Measurements from ENCODE around the gene CDC5L. TPM values are rescaled to one million over a fixed set of nuclear protein-coding genes. Genes with fewer than 3 reads are reported as not detected.

CDC5L gene
- total and polyA plus RNA-seq, 2 experiments from 2014 or later: 17.1 to 20.3 TPM

GRCh38 chr6:44352259-44352658, 35.2 kb upstream of the CDC5L start:
- Histone ChIP-seq H3K27ac (no peak overlapping the region), H3K4me3 (no peak overlapping the region), H3K4me1 (ENCODE audit: low read depth) (no peaks in the 10 kb centered on the region), H3K9me3 (ENCODE audit: low read depth) (no peaks in the 10 kb centered on the region), H3K27me3 (no peaks in the 10 kb centered on the region), H3K36me3 (no peaks in the 10 kb centered on the region)
- no peak for TF ChIP-seq CTCF (IDR thresholded peaks at IDR 0.05; ENCODE audit: low read depth, low read length)
- DNase-seq (ENCODE audit: low read depth in 1 of 2, low spot score in 1 of 2): no peak

GRCh38 chr6:44353336-44353735, 34.2 kb upstream of the CDC5L start:
- Histone ChIP-seq H3K27me3 (no peaks in the 10 kb centered on the region), H3K4me1 (ENCODE audit: low read depth) (no peaks in the 10 kb centered on the region), H3K36me3 (no peaks in the 10 kb centered on the region), H3K9me3 (ENCODE audit: low read depth) (no peaks in the 10 kb centered on the region), H3K4me3 (no peak overlapping the region), H3K27ac (no peak overlapping the region)
- no peak for TF ChIP-seq CTCF (IDR thresholded peaks at IDR 0.05; ENCODE audit: low read depth, low read length)
- DNase-seq (ENCODE audit: low read depth in 1 of 2, low spot score in 1 of 2): no peak

- no peaks in the 10 kb centered on the region for H3K36me3 ChIP-seq
- H3K9me3 ChIP-seq (ENCODE audit: low read depth): no peaks in the 10 kb centered on the region
- no peaks in the 10 kb centered on the region for H3K4me1 ChIP-seq (ENCODE audit: low read depth)
- no peak overlapping the region for H3K27ac ChIP-seq
- TF ChIP-seq CTCF (IDR thresholded peaks at IDR 0.05; ENCODE audit: low read depth, low read length): no peak
- no peaks in the 10 kb centered on the region for H3K27me3 ChIP-seq
- no peak for DNase-seq (ENCODE audit: low read depth in 1 of 2, low spot score in 1 of 2)
- no peak overlapping the region for H3K4me3 ChIP-seq
Measured at GRCh38 chr6:44355640-44356039, 31.9 kb upstream of the CDC5L start.

GRCh38 chr6:44356487-44356886, 31.0 kb upstream of the CDC5L start:
- Histone ChIP-seq H3K4me3 (no peak overlapping the region), H3K4me1 (ENCODE audit: low read depth) (no peaks in the 10 kb centered on the region), H3K27me3 (no peaks in the 10 kb centered on the region), H3K36me3 (no peaks in the 10 kb centered on the region), H3K9me3 (ENCODE audit: low read depth) (no peaks in the 10 kb centered on the region), H3K27ac (no peak overlapping the region)
- no peak for TF ChIP-seq CTCF (IDR thresholded peaks at IDR 0.05; ENCODE audit: low read depth, low read length)
- DNase-seq (ENCODE audit: low read depth in 1 of 2, low spot score in 1 of 2): no peak

GRCh38 chr6:44359973-44360372, 27.5 kb upstream of the CDC5L start:
- Histone ChIP-seq H3K4me3 (no peak overlapping the region), H3K27ac (no peak overlapping the region), H3K27me3 (no peaks in the 10 kb centered on the region), H3K9me3 (ENCODE audit: low read depth) (no peaks in the 10 kb centered on the region), H3K4me1 (ENCODE audit: low read depth) (no peaks in the 10 kb centered on the region), H3K36me3 (no peaks in the 10 kb centered on the region)
- no peak for DNase-seq (ENCODE audit: low read depth in 1 of 2, low spot score in 1 of 2)
- no peak for TF ChIP-seq CTCF (IDR thresholded peaks at IDR 0.05; ENCODE audit: low read depth, low read length)

GRCh38 chr6:44361947-44362346, 25.6 kb upstream of the CDC5L start:
- TF ChIP-seq CTCF (IDR thresholded peaks at IDR 0.05; ENCODE audit: low read depth, low read length): no peak
- no peak overlapping the region for H3K27ac ChIP-seq
- no peaks in the 10 kb centered on the region for H3K27me3 ChIP-seq
- no peaks in the 10 kb centered on the region for H3K36me3 ChIP-seq
- H3K4me3 ChIP-seq: no peak overlapping the region
- no peaks in the 10 kb centered on the region for H3K4me1 ChIP-seq (ENCODE audit: low read depth)
- no peak for DNase-seq (ENCODE audit: low read depth in 1 of 2, low spot score in 1 of 2)
- no peaks in the 10 kb centered on the region for H3K9me3 ChIP-seq (ENCODE audit: low read depth)

Data from cardiac muscle cell (in vitro differentiated cells and primary cell).